ENCODE data around the gene RSBN1L. TPM values are rescaled to one million over a fixed set of nuclear protein-coding genes. Genes with fewer than 3 reads are reported as not detected.

Gene RSBN1L
- total and polyA plus RNA-seq, 2 of the 8 experiments (the other 6 are each of a cell fraction or from before 2014, with no cell fraction given) = 4.1 to 22.1 TPM

DNA sequence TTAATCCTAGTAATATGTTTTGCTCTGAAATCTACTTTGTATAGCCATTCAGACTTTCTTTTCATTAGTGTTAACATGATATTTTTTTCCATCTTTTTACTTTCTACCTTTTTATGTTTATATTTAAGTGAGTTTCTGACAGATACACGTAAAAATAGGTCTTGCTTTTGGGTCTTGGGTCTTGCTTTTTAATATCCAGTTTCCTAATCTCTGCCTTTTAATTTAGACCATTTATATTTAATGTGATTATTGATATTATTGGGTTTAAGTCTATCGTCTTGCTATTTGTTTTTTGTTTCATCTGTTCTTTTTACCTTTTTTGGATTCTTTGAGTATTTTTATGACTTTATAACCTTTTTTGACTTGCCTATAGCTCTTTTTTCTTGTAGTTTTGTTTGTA is 110.2 kb downstream of the RSBN1L start:
- Histone ChIP-seq H2AFZ (ENCODE audit: low read length) (no peak overlapping the region), H3K23me2 (ENCODE audit: low read depth, low read length) (no peaks in the 10 kb centered on the region; the same call in 1 of the 2 replicates), H3K18ac (ENCODE audit: extremely low read depth, low read length) (no peak overlapping the region), H2BK15ac (ENCODE audit: low read length) (no peak overlapping the region), H2BK5ac (ENCODE audit: low read depth, low read length) (no peak overlapping the region), H3K27me3 (replicated peaks in 1 of 4; ENCODE audit: control insufficient read depth in 3 of 4, extremely low read depth in 1 of 4, insufficient read depth in 3 of 4, low read length in 3 of 4) (no peaks in the 10 kb centered on the region), H3K56ac (replicated peaks; ENCODE audit: insufficient read length, low read depth, low read length) (no peak overlapping the region), H3K4me3 (ENCODE audit: extremely low read depth in 1 of 4, insufficient read depth in 2 of 4, low read depth in 3 of 4, low read length in 4 of 4) (no peak overlapping the region), H4K8ac (ENCODE audit: extremely low read depth, insufficient read depth, low read length) (no peak overlapping the region), H3K9me3 (ENCODE audit: insufficient read depth in 2 of 2, low read depth in 1 of 2, low read length in 1 of 2) (0 out of 4 replicates have a peak, but pooled peaks cover 0 to 3% of the 10 kb centered on the region in 2 experiments), H3K4ac (replicated peaks; ENCODE audit: insufficient read length, low read depth, low read length) (no peak overlapping the region), H4K91ac (replicated peaks; ENCODE audit: insufficient read length, low read length) (no peak overlapping the region), H3K79me1 (ENCODE audit: low read depth, low read length) (no peaks in the 10 kb centered on the region; the same call in 1 of the 2 replicates), H3K4me2 (ENCODE audit: insufficient read depth in 1 of 2, low read depth in 2 of 2, low read length in 2 of 2) (no peak overlapping the region), H2BK120ac (replicated peaks; ENCODE audit: low read depth, low read length) (no peak overlapping the region), H2BK20ac (ENCODE audit: low read length) (no peak overlapping the region), H3K14ac (ENCODE audit: insufficient read length) (no peak overlapping the region), H3K23ac (ENCODE audit: insufficient read length) (no peak overlapping the region), H3K9ac (replicated peaks in 1 of 4; ENCODE audit: extremely low read depth in 1 of 4, low read depth in 3 of 4, low read length in 3 of 4) (no peak overlapping the region), H4K5ac (ENCODE audit: insufficient read length, low read depth, low read length) (no peak overlapping the region), H3K36me3 (ENCODE audit: control insufficient read depth in 2 of 4, insufficient read depth in 4 of 4, low read length in 3 of 4) (0 out of 8 replicates have a peak, but pooled peaks cover 0 to 5% (median 0%) of the 10 kb centered on the region in 4 experiments), H2BK12ac (ENCODE audit: low read depth, low read length) (no peak overlapping the region), H4K20me1 (replicated peaks in 1 of 2; ENCODE audit: control insufficient read depth in 1 of 2, insufficient read depth in 2 of 2, low read length in 2 of 2) (no peaks in the 10 kb centered on the region), H3K27ac (ENCODE audit: low read depth, low read length) (no peak overlapping the region), H2AK5ac (ENCODE audit: low read depth, low read length) (no peak overlapping the region), H3K4me1 (replicated peaks in 1 of 4; ENCODE audit: control insufficient read depth in 3 of 4, insufficient read depth in 4 of 4, low read length in 3 of 4) (no peaks in the 10 kb centered on the region), H3K79me2 (ENCODE audit: control insufficient read depth in 1 of 2, insufficient read depth in 2 of 2, low read length in 2 of 2) (peaks cover 0 to 39% of the 10 kb centered on the region in 2 experiments; a peak in 2 of 4 replicates)
- WGBS, 2 experiments (ENCODE audit: extremely low coverage in 1 of 2, insufficient coverage in 1 of 2, insufficient read length in 1 of 2, insufficient replicate concordance in 2 of 2, low coverage in 1 of 2, low lambda C conversion rate in 2 of 2, missing lambda C conversion rate in 1 of 2) = 93% methylated on average over 2 of the region's 2 CpGs; no CpG with 5 or more reads in 1 of the 2 experiments
- DNase-seq (ENCODE audit: low read depth in 1 of 2, low spot score in 2 of 2) (no peak), FAIRE-seq (no peak)
- ChIA-PET CTCF (ENCODE audit: partially characterized antibody) (no interaction called here), POLR2A (ENCODE audit: partially characterized antibody) (no interaction called here)
- TF ChIP-seq, protein P1, sequence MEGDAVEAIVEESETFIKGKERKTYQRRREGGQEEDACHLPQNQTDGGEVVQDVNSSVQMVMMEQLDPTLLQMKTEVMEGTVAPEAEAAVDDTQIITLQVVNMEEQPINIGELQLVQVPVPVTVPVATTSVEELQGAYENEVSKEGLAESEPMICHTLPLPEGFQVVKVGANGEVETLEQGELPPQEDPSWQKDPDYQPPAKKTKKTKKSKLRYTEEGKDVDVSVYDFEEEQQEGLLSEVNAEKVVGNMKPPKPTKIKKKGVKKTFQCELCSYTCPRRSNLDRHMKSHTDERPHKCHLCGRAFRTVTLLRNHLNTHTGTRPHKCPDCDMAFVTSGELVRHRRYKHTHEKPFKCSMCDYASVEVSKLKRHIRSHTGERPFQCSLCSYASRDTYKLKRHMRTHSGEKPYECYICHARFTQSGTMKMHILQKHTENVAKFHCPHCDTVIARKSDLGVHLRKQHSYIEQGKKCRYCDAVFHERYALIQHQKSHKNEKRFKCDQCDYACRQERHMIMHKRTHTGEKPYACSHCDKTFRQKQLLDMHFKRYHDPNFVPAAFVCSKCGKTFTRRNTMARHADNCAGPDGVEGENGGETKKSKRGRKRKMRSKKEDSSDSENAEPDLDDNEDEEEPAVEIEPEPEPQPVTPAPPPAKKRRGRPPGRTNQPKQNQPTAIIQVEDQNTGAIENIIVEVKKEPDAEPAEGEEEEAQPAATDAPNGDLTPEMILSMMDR (IDR thresholded peaks at IDR 0.05; ENCODE audit: control extremely low read depth in 1 of 3, insufficient read depth in 1 of 3, low read depth in 1 of 3, low read length in 3 of 3) = no peak
- TF ChIP-seq CHD1 (IDR thresholded peaks at IDR 0.05; ENCODE audit: low read depth, low read length) (no peak), RFX5 (IDR thresholded peaks at IDR 0.05; ENCODE audit: borderline replicate concordance, low read depth, low read length) (no peak), TAF1 (IDR thresholded peaks at IDR 0.05; ENCODE audit: low read depth, low read length) (no peak), FOSL1 (IDR thresholded peaks at IDR 0.05; ENCODE audit: insufficient read depth, low read depth, low read length) (no peak), SUZ12 (IDR thresholded peaks at IDR 0.05; ENCODE audit: low read length) (no peak), EGR1 (IDR thresholded peaks at IDR 0.05; ENCODE audit: borderline replicate concordance, low read depth, low read length) (no peak), KDM1A (IDR thresholded peaks at IDR 0.05; ENCODE audit: borderline replicate concordance, low read length) (no peak)
- TF ChIP-seq, protein P2, sequence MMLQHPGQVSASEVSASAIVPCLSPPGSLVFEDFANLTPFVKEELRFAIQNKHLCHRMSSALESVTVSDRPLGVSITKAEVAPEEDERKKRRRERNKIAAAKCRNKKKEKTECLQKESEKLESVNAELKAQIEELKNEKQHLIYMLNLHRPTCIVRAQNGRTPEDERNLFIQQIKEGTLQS (IDR thresholded peaks at IDR 0.05; ENCODE audit: insufficient read depth, low read depth, low read length) = no peak

All from H1 (cell line).